GM18505 (cell line): ENCODE data around the gene PTK7.
"Not testable (repeated sequence)": the region's sequence is repeated elsewhere in the genome, so short reads cannot be mapped to it uniquely, and the experiment has no call there.

Source experiments
- ATAC-seq: cut with Tn5 transposase; IDR thresholded peaks from one replicate; pipeline ENCODE4 v1.9.1; 2021; ENCODE audit not compliant: unreplicated experiment
- POLR2A ChIP-seq: IDR thresholded peaks from 4 replicates; pipeline ENCODE4 v1.6.1; 2011; ENCODE audit warnings: borderline replicate concordance; ENCODE audit not compliant: insufficient read depth, insufficient read length; ENCODE audit errors: extremely low read depth

The PTK7 gene

GRCh38 chr6:43127180-43127579 is 51.1 kb downstream of the PTK7 start:
- TF ChIP-seq POLR2A: no peak
- no peak for ATAC-seq

GRCh38 chr6:43127877-43128276 is 51.8 kb downstream of the PTK7 start:
- no peak for TF ChIP-seq POLR2A
- no peak for ATAC-seq

GRCh38 chr6:43128926-43129325 is 52.8 kb downstream of the PTK7 start:
- no peak for TF ChIP-seq POLR2A

DNA sequence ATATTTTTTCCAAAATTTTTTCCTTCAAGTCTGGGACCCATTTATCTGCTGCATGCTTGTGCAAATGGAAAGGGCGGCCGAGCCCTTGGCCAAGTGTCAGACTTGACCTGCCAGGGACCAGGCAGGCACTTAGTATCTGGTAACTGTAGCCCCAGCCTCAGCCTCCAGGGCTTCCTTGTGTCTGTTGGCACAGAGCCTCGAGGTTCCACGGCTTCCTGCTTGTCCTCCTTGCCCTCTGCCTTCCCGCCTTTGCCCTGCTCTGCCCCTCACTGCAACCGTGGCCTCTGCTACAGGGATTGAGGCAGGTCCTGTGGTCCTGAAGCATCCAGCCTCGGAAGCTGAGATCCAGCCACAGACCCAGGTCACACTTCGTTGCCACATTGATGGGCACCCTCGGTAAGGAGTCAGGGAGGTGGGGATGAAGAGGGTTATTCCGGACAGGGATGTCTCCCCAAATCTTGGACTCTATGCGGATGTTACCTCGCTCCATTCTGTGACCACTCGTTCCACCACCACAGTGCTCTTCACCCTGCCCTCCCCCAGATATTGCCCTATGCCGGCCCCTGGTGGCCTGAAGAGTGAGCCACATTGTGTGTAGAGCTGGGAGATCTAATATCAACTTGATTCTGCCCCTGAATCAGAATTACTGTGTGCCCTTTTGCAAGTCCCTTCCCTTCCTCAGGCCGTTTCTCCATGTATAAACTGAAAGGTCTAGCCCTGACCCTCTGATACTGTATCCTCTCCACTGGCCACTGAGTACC is 53.5 kb downstream of the PTK7 start:
- no peak for ATAC-seq
- no peak for TF ChIP-seq POLR2A

More at GRCh38 chr6:43128926-43129325, 52.8 kb downstream of the PTK7 start:
- no peak for ATAC-seq

GRCh38 chr6:43130429-43130828 is 54.3 kb downstream of the PTK7 start:
- TF ChIP-seq POLR2A: no peak
- ATAC-seq: no peak

DNA sequence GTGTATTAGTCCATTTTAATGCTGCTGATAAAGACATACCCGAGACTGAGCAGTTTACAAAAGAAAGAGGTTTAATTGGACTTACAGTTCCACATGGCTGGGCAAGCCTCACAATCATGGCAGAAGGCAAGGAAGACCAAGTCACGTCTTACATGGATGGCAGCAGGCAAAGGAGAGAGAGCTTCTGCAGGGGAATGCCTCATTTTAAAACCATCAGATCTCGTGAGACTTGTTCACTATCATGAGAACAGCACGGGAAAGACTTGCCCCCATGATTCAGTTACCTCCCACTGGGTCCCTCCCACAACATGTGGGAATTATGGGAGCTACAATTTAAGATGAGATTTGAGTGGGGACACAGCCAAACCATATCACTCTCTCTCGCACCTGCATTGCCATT is 55.3 kb downstream of the PTK7 start:
- ATAC-seq: not testable (repeated sequence)

- no peak for TF ChIP-seq POLR2A
- no peak for ATAC-seq
These were observed 62.2 kb downstream of the PTK7 start for GRCh38 chr6:43138267-43138666.

GRCh38 chr6:43139973-43140372 is 63.9 kb downstream of the PTK7 start:
- ATAC-seq: not testable (repeated sequence)

DNA sequence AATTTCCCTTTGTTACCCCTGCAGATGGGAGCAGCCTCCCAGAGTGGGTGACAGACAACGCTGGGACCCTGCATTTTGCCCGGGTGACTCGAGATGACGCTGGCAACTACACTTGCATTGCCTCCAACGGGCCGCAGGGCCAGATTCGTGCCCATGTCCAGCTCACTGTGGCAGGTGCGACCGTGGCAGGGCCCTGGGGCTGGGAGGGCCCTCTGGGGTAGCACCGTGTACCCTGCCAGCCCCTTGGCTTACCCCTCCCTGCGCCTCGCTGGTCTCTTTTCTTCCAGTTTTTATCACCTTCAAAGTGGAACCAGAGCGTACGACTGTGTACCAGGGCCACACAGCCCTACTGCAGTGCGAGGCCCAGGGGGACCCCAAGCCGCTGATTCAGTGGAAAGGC is 65.5 kb downstream of the PTK7 start:
- no peak for TF ChIP-seq POLR2A
- ATAC-seq: no peak

DNA sequence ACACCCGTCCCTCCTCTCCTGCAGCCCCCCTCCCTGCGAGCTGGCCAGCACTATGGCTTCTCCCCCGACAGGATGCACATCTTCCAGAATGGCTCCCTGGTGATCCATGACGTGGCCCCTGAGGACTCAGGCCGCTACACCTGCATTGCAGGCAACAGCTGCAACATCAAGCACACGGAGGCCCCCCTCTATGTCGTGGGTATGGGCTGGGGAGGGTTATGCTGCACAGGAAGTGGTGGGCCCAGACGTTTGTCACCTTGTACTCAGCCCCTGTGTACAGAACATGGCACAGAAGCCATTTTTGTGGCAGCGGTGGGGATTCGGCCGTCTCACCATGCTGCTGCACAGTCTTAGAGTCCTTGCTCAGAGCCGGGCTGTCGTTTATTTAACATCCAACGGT is 66.0 kb downstream of the PTK7 start:
- TF ChIP-seq POLR2A: no peak
- no peak for ATAC-seq

DNA sequence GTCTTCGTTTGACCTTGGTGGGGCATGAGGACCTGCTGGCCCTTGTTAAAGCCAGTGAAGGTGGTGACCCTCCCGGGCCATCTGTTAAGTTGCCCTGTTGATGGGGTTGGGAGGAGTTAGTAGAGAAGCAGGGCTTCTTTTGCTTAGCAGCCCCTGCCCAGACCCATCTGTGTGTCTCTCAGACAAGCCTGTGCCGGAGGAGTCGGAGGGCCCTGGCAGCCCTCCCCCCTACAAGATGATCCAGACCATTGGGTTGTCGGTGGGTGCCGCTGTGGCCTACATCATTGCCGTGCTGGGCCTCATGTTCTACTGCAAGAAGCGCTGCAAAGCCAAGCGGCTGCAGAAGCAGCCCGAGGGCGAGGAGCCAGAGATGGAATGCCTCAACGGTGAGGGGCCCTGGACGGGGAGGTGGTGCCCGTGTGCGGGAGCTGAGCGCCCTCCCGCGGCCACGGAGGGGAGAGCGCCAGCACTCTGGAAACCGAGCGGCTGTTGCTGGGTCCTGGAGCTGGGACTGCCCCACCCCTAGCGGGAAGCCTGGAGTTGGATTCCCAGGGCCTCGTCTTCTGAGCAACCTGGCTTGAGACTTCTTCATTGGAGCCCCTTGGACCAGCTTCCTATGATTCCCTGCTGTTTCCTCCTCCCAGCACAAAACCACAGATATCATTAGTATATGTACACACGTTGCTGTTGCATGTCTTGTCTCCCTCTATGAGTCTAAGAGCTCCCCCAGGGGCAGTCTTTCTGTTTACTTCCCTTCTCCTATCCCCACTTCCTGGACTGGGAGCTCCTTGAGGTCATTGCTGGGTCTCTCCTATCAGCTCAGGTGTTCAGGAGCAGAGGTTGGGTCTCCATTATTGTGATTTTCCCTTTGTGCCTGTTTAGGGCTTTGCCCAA is 67.4 kb downstream of the PTK7 start:
- TF ChIP-seq POLR2A: no peak
- ATAC-seq: peak; percentile 69

GRCh38 chr6:43144879-43145278 is 68.8 kb downstream of the PTK7 start:
- no peak for ATAC-seq

DNA sequence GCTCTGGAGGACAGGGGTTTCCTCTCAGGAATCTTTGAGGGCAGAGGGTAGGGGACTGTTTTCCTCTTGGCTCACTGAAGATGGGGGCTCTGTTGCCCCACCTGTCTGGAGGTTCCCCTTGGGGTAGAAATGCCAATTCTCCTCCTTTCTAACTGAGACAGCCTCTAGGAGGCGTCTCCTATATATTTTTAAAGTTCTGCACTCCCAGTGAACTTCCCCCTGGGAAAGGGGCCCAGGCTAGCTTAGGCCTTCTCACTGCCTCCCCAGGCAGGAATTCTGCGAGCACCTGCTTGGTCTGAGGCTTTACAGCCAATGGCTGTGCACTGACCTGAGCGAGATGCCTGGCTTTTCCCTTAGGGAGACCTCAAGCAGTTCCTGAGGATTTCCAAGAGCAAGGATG is 70.1 kb downstream of the PTK7 start:
- ATAC-seq: no peak
- no peak for TF ChIP-seq POLR2A

More at GRCh38 chr6:43144879-43145278, 68.8 kb downstream of the PTK7 start:
- TF ChIP-seq POLR2A: no peak
